DOHH2 (cell line): ENCODE measurements around the gene ATP2A3.

Experiments used
- CTCF ChIP-seq: fragments of 200-600 bp; sonication (generic); IDR thresholded peaks from one replicate; pipeline ENCODE4 v1.5.1; 2014; ENCODE audit warnings: antibody characterized with exemption, mild to moderate bottlenecking, low read depth, low read length; ENCODE audit not compliant: poor library complexity, severe bottlenecking
- EZH2phosphoT487 ChIP-seq: fragments of 200-600 bp; sonication (generic); IDR thresholded peaks from 2 replicates; pipeline ENCODE4 v1.6.1; 2017; ENCODE audit warnings: borderline replicate concordance, mild to moderate bottlenecking, antibody characterized with exemption, low read length, moderate library complexity, mixed read lengths

- TF ChIP-seq CTCF: no peak
- TF ChIP-seq EZH2phosphoT487: no peak
These were observed 38.9 kb upstream of the ATP2A3 start for GRCh38 chr17:4003131-4003500.
